Renal cortex interstitium (tissue), 11 donors: ENCODE results near the gene ZBBX. TPM values are rescaled to one million over a fixed set of nuclear protein-coding genes. Genes with fewer than 3 reads are reported as not detected.

Experiments used
- DNase-seq, 11 donors: peaks; one replicate each; pipeline ENCODE4 v3.0.0-alpha.2; 2013; ENCODE audit warnings: low read depth in 9 of 11, low spot score in 4 of 11; ENCODE audit errors: extremely low read depth in 1 of 11
- polyA plus RNA-seq, 3 donors: library from polyadenylated mRNA; unstranded; fragments of 120-200 nt; gene quantifications; one replicate each; pipeline ENCODE4 v1.2.1, GENCODE V29; 2013; ENCODE audit not compliant: insufficient read length in 3 of 3

The ZBBX gene
- polyA plus RNA-seq, 3 donors, result 2.9 to 6.9 (median 3.8) TPM

- DNase-seq, result no peak
Observed at GRCh38 chr3:167198949-167199600, 181.0 kb downstream of the ZBBX start.

Other genes with a start within 250 kb of the ZBBX start
- 1 to 10 TPM in 2 of 3 donors, under 1 TPM in 1; 0.95 to 2.9 (median 1.4) TPM for gene SERPINI2, start 93.7 kb upstream of the ZBBX start, polyA plus RNA-seq